KMS-11 (cell line): ENCODE measurements around the gene CNDP2.

Experiments used
- H2AFZ ChIP-seq: fragments of 200-600 bp; sonication (generic); 2 replicates; pipeline ENCODE4 v1.6.1; 2016; ENCODE audit warnings: antibody characterized with exemption, mixed run types, low read depth
- H3K27ac ChIP-seq: fragments of 200-600 bp; sonication (generic); 2 replicates; pipeline ENCODE4 v1.6.1; 2016; ENCODE audit warnings: mild to moderate bottlenecking, mixed run types
- H3K27me3 ChIP-seq: fragments of 200-600 bp; sonication (generic); 2 replicates; pipeline ENCODE4 v1.6.1; 2017; ENCODE audit warnings: mild to moderate bottlenecking, low read depth, mixed run types, moderate library complexity; ENCODE audit not compliant: insufficient read depth
- H3K36me3 ChIP-seq: fragments of 200-600 bp; sonication (generic); 2 replicates; pipeline ENCODE4 v1.6.1; 2017; ENCODE audit warnings: mild to moderate bottlenecking, mixed run types; ENCODE audit not compliant: insufficient read depth
- H3K4me1 ChIP-seq: fragments of 200-600 bp; sonication (generic); 2 replicates; pipeline ENCODE4 v1.6.1; 2016; ENCODE audit warnings: mild to moderate bottlenecking, low read depth, mixed run types; ENCODE audit not compliant: poor library complexity, severe bottlenecking
- H3K4me2 ChIP-seq: fragments of 200-600 bp; sonication (generic); 2 replicates; pipeline ENCODE4 v1.7.0; 2016; ENCODE audit warnings: mild to moderate bottlenecking, mixed run types
- H3K4me3 ChIP-seq: fragments of 200-600 bp; sonication (generic); IDR thresholded peaks from 2 replicates; pipeline ENCODE4 v1.6.1; 2017; ENCODE audit warnings: low read depth, low read length, mixed read lengths; ENCODE audit not compliant: insufficient read depth
- H3K79me2 ChIP-seq: fragments of 200-600 bp; sonication (generic); 2 replicates; pipeline ENCODE4 v1.6.1; 2016; ENCODE audit warnings: low read depth, mixed run types; ENCODE audit not compliant: insufficient read depth
- H3K9ac ChIP-seq: fragments of 200-600 bp; sonication (generic); 2 replicates; pipeline ENCODE4 v1.6.1; 2016; ENCODE audit warnings: mild to moderate bottlenecking, mixed run types
- H4K20me1 ChIP-seq: fragments of 200-600 bp; sonication (generic); 2 replicates; pipeline ENCODE4 v1.6.1; 2016; ENCODE audit warnings: mild to moderate bottlenecking, mixed run types; ENCODE audit not compliant: insufficient read depth
- TF ChIP-seq, protein P1 (sequence below): fragments of 200-600 bp; sonication (generic); conservative IDR thresholded peaks from 2 replicates; pipeline ENCODE4 v1.6.1; 2017; ENCODE audit warnings: low read depth, mild to moderate bottlenecking, antibody characterized with exemption, low read length, moderate library complexity, mixed read lengths

CNDP2 gene

DNA sequence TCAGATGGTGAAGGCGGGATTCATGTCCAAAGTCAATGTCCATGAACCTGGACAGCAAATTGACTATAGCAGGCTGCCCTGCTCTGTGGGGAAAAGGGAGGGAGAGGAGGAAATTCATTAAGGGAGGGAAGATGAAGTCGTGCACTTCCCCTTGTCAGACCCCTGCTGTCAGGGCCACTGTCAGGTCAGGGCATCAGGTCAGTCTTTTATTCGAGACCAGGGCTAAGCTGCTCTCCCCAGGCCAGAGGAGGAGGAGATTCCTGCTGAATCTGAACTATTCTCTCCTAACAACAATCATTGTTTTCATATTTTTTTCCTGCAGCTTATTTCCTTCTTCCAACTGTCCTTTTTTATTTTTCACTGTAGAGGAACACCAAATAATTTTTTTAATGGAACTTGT is 55.3 kb downstream of the CNDP2 start:
- Histone ChIP-seq H3K27me3 (no peaks in the 10 kb centered on the region), H4K20me1 (no peaks in the 10 kb centered on the region), H3K79me2 (no peaks in the 10 kb centered on the region), H3K4me2 (peak overlapping the region; percentile 15; the same call in 1 of the 2 replicates), H3K4me3 (no peak overlapping the region), H3K36me3 (no peaks in the 10 kb centered on the region), H2AFZ (peak overlapping the region; percentile 35), H3K9ac (no peak overlapping the region), H3K4me1 (peaks cover 26% of the 10 kb centered on the region), H3K27ac (no peak overlapping the region)
- TF ChIP-seq, protein P1, sequence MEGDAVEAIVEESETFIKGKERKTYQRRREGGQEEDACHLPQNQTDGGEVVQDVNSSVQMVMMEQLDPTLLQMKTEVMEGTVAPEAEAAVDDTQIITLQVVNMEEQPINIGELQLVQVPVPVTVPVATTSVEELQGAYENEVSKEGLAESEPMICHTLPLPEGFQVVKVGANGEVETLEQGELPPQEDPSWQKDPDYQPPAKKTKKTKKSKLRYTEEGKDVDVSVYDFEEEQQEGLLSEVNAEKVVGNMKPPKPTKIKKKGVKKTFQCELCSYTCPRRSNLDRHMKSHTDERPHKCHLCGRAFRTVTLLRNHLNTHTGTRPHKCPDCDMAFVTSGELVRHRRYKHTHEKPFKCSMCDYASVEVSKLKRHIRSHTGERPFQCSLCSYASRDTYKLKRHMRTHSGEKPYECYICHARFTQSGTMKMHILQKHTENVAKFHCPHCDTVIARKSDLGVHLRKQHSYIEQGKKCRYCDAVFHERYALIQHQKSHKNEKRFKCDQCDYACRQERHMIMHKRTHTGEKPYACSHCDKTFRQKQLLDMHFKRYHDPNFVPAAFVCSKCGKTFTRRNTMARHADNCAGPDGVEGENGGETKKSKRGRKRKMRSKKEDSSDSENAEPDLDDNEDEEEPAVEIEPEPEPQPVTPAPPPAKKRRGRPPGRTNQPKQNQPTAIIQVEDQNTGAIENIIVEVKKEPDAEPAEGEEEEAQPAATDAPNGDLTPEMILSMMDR: no peak

DNA sequence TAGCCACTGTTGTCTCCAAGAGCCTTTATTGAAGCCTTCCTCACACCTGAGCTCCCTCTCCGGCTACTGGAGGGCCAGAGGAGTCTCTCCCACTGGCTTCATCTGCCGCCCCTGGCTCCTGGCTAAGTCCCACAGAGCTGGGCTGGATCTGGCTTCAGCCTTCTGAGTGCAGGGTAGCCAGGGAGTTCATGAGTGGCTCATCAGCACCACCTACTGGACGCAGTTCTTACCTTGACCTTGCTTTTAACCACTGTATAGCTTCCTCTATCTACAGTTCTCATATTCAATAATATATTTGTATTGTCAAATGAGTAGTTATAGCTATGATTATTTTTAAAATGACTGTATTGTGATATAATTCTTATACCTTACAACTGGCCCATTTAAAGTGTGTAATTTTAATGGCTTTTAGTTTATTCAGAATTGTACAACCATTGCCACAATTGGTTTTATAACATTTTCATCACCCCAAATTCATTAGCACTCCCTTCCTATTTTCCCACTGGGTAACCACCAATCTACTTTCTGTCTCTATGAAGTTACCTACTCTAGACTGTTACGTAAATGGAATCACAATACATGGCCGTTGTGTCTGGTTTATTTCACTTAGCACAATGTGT is 55.9 kb downstream of the CNDP2 start:
- peak overlapping the region; percentile 35 for H2AFZ ChIP-seq
- peak overlapping the region; percentile 15; the same call in 1 of the 2 replicates for H3K4me2 ChIP-seq
- H3K4me1 ChIP-seq: peaks cover 27% of the 10 kb centered on the region
- no peak overlapping the region for H3K4me3 ChIP-seq
- H3K27ac ChIP-seq: no peak overlapping the region
- TF ChIP-seq, protein P1: peak; percentile 97
- no peaks in the 10 kb centered on the region for H4K20me1 ChIP-seq
- no peak overlapping the region for H3K9ac ChIP-seq
- H3K36me3 ChIP-seq: no peaks in the 10 kb centered on the region
- H3K79me2 ChIP-seq: no peaks in the 10 kb centered on the region
- H3K27me3 ChIP-seq: no peaks in the 10 kb centered on the region

DNA sequence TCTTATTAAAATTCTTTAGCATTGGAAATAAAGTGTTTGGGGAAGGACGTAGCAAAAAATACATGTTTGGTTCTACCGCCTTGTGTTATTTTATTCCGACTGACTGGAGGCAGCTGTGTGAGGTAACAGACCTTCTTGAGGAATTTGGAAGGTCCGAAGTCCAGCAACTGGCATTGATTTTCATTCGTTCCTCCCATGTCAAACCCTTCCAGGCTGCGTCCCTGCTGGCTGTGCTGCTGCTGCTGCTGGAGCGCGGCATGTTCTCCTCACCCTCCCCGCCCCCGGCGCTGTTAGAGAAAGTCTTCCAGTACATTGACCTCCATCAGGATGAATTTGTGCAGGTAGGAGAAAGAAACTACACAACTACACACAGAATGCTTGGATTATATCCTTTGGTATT is 60.0 kb downstream of the CNDP2 start:
- Histone ChIP-seq H3K27me3 (no peaks in the 10 kb centered on the region), H3K36me3 (no peaks in the 10 kb centered on the region)

DNA sequence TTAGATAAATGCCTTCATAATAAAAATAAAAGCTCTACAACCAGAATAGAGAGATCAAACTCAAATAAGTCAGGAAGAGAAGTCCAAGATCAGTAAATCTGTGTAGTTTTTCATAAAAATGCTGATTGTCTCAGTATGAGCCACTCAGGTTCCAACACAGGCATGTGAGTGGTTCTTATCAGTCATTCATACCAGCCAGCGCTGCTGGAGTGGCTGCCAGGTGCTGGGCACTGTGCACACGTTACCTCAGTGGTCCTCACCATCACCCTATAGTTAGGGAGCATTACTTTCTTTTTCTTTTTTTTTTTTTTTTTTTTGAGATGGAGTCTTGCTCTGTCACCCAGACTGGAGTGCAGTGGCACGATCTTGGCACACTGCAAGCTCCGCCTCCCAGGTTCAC is 61.9 kb downstream of the CNDP2 start:
- Histone ChIP-seq H3K4me3 (no peak overlapping the region), H2AFZ (no peak overlapping the region)
- TF ChIP-seq, protein P1: no peak

More for the DNA sequence above, 60.0 kb downstream of the CNDP2 start:
- Histone ChIP-seq H3K27ac (no peak overlapping the region), H3K4me3 (no peak overlapping the region), H3K4me2 (no peak overlapping the region), H3K9ac (no peak overlapping the region), H3K79me2 (no peaks in the 10 kb centered on the region), H4K20me1 (no peaks in the 10 kb centered on the region), H3K4me1 (peaks cover 20% of the 10 kb centered on the region), H2AFZ (no peak overlapping the region)
- TF ChIP-seq, protein P1: no peak

More for the DNA sequence above, 61.9 kb downstream of the CNDP2 start:
- H3K27ac ChIP-seq: no peak overlapping the region
- H4K20me1 ChIP-seq: no peaks in the 10 kb centered on the region
- H3K27me3 ChIP-seq: no peaks in the 10 kb centered on the region
- no peak overlapping the region for H3K4me2 ChIP-seq
- H3K4me1 ChIP-seq: peaks cover 6% of the 10 kb centered on the region
- H3K9ac ChIP-seq: no peak overlapping the region
- H3K79me2 ChIP-seq: no peaks in the 10 kb centered on the region
- H3K36me3 ChIP-seq: no peaks in the 10 kb centered on the region
